Astrocyte of the hippocampus (primary cell): ENCODE results near the gene CALN1.
"Not testable (repeated sequence)": the region's sequence is repeated elsewhere in the genome, so short reads cannot be mapped to it uniquely, and the experiment has no call there.

Experiments
- DNase-seq: peaks from one replicate; pipeline ENCODE4 v3.0.0; 2011; ENCODE audit warnings: low read depth, low spot score

Gene CALN1

DNA sequence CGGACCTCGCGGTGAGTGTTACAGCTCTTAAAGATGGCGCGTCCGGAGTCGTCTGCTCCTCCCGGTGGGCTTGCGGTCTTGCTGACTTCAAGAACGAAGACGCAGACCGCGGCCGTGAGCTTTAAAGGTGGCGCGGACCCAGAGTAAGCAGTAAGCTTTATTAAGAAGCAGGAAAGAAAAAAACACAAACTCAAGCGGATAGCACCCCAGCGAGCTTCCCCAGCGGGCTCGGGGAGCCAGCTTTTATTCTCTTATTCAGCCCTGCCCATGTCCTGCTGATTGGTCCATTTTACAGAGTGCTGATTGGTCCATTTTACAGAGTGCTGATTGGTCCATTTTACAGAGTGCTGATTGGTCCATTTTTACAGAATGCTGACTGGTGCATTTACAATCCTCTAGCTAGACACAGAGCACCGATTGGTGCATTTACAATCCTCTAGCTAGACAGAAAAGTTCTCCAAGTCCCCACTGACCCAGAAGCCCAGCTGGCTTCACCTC lies at the start of gene CALN1:
TSS of gene CALN1 (minus strand) at position 218 of the 498 bp plus-strand sequence.
- DNase-seq = not testable (repeated sequence)

DNA sequence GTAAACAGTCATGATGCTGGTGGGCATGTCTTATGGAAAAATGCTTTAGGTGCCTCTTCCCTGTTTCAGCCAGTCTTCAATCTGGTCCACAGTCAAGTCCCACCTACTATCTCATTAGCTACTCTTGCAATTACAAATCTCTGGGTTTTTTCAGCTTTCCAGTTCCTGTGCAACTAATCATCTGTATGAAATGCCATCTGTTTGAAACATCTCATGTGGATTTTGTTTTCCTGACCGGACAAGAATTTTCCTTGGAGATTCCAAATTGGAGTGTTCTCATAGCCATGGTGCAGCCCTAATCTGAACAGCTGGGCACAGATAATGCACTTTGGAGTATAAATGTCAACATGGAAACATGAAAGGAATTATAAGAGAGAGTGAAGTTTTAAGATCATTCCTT lies 41.3 kb upstream of the CALN1 start:
- DNase-seq = no peak

- DNase-seq = no peak
These were observed 35.5 kb upstream of the CALN1 start for GRCh38 chr7:72447465-72448204.

GRCh38 chr7:72446591-72447462 lies 34.7 kb upstream of the CALN1 start:
- no peak for DNase-seq

GRCh38 chr7:72446131-72446530 lies 34.0 kb upstream of the CALN1 start:
- DNase-seq = no peak

- no peak for DNase-seq
These were observed 33.4 kb upstream of the CALN1 start for GRCh38 chr7:72445580-72445979.

- DNase-seq = no peak
These were observed 32.9 kb upstream of the CALN1 start for GRCh38 chr7:72445075-72445474.

- no peak for DNase-seq
These were observed 32.1 kb upstream of the CALN1 start for GRCh38 chr7:72444026-72444776.

- DNase-seq = no peak
These were observed 29.7 kb upstream of the CALN1 start for GRCh38 chr7:72441791-72442190.

- no peak for DNase-seq
These were observed 26.4 kb upstream of the CALN1 start for GRCh38 chr7:72438491-72438890.

- no peak for DNase-seq
These were observed 25.5 kb upstream of the CALN1 start for GRCh38 chr7:72437610-72438009.

DNA sequence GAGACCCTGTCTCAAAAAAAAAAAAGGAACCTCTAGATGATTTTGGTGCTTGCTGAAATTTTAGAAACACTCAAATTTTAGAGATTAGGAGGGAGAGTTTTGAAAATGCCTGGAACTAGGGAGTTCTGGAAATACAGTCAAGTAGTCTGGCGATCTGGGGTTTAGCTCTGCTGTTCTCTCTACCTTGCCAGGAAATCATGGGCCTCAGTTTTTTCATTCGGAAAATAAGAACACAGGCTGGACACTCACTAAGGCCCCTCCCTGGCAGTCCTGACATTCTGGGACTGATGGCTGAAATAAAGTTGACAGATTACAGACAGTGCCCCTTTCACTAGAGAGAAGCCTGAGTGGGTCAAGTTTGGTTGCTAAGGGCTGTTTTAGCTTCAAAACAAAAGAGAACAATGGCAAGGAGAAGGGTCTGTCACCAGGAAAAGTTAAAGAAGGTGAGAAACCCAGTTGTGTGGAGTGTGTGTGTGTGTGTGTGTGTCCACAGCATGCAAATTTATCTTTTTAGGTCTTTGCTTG lies 25.0 kb upstream of the CALN1 start:
- no peak for DNase-seq

GRCh38 chr7:72435925-72436480 lies 23.9 kb upstream of the CALN1 start:
- DNase-seq = no peak

DNA sequence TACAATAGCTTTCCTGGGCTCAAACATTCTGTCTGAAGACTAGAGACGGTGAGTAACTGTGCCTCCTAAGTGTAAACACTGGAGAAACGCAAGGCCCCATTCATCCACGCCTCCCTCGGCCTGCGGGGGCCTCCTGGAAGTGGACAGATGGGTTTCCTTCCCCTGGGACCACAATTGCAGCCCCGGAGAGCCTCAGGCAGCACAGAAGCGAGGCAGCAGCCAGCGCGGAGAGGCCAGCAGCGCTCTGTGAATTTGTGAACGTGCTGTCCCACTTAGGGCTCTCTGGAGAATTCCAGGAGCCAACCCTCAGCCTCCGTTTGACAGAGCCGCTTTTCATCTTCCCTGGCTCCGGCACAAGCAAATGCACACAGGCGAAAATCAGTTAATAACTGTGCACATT lies 23.2 kb upstream of the CALN1 start:
- DNase-seq = no peak

GRCh38 chr7:72430531-72430930 lies 18.4 kb upstream of the CALN1 start:
- DNase-seq = no peak

DNA sequence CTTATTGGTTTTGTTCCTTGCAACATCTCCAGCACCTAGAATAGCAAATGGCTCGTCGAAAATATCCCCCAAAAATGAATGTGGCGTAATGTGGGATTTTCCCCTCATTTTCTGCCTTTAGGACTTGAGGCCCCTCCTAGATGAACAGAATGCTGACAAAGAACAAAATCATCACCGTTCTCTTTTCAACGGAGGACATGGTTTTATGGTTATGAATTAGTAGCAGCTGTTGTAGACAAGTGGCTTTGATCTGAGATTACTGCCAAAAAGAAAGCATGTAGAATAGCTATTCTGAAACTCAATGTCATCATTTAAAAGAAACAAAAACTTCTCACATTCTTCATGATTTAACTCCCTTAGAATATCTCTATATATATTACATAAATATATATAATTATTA lies 17.2 kb upstream of the CALN1 start:
- no peak for DNase-seq

DNA sequence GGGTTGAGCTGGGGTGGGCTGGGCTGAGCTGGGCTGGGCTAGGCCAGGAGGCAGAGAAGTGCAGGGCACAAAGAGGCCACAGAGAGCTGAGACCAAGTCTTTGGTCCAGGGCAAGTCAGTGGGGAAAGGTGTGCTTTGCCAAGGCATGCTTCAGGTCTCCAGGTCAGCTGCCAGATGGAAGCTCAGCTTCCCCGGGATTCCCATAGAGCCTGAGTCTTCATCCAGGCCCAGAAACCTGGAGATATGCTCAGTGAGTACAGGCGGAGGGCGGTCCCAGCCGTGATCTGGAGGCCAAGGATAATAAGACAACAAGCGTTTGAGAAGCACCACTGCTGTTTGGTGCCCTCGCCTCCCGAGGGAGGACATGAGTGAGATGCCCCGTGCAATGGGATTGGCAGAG lies 4.7 kb upstream of the CALN1 start:
- no peak for DNase-seq

DNA sequence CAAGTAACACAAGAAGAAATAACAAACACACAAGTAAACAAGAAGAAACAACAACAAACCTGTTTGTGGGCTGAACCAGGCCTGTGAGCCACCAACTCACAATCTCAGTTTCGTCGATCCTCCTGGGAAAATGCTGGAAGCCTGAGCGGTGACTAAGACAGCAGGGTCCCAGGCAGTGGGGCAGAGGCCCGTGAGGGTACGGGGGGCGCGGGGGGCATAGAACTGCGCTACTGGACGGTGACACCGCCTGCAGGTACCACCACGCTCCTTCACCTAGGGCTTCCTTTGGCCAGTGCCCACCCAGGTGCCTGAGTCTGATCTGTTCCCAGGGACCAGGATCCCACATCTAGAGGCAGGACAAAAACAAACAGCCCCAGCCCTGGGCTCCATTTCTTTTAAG lies 3.4 kb upstream of the CALN1 start:
- no peak for DNase-seq

DNA sequence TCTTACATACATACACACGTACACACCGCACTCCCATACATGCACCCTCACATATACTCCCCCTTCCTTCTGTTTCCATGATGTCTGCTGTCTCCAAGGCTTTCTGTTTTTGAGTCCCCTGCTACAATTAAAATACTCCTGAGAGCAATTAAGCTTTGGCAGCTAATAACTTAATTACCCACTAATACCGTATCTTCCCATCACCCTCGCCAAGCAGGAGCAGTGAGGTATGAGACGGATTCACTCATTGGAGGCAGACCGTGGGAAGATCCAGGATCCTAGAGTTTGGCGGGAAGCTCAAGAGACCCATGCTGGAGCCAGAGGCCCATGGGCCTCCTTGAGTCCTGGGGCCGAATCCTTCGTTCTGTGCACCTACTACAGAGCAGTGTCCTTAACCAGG lies 1.7 kb upstream of the CALN1 start:
- DNase-seq = no peak

- DNase-seq = no peak
These were observed 1.2 kb upstream of the CALN1 start for GRCh38 chr7:72413290-72413689.

GRCh38 chr7:72411419-72411818 lies 719 bp downstream of the CALN1 start:
- DNase-seq = no peak

- no peak for DNase-seq
These were observed 2.5 kb downstream of the CALN1 start for GRCh38 chr7:72409638-72410015.
